Measurements from ENCODE around the gene LAIR1.

Gene LAIR1

GRCh38 chr19:54338521-54338920 is 26.2 kb downstream of the LAIR1 start:
- DNase-seq (ENCODE audit: insufficient read length, low spot score) (no peak), FAIRE-seq (no peak)
- no peak for TF ChIP-seq CTCF (IDR thresholded peaks at IDR 0.05; ENCODE audit: insufficient read depth, missing control alignments)

- TF ChIP-seq CTCF (IDR thresholded peaks at IDR 0.05; ENCODE audit: insufficient read depth, missing control alignments): no peak
- DNase-seq (ENCODE audit: insufficient read length, low spot score): no peak
- FAIRE-seq: no peak
Observed at GRCh38 chr19:54337858-54338230, 26.9 kb downstream of the LAIR1 start.

- FAIRE-seq (no peak), DNase-seq (ENCODE audit: insufficient read length, low spot score) (no peak)
- TF ChIP-seq CTCF (IDR thresholded peaks at IDR 0.05; ENCODE audit: insufficient read depth, missing control alignments): no peak
Observed at GRCh38 chr19:54336893-54337857, 27.6 kb downstream of the LAIR1 start.

GRCh38 chr19:54335979-54336892 is 28.5 kb downstream of the LAIR1 start:
- FAIRE-seq: no peak
- no peak for TF ChIP-seq CTCF (IDR thresholded peaks at IDR 0.05; ENCODE audit: insufficient read depth, missing control alignments)

GRCh38 chr19:54335164-54335563 is 29.6 kb downstream of the LAIR1 start:
- DNase-seq (ENCODE audit: insufficient read length, low spot score): no peak
- FAIRE-seq: no peak
- TF ChIP-seq CTCF (IDR thresholded peaks at IDR 0.05; ENCODE audit: insufficient read depth, missing control alignments): no peak

More at GRCh38 chr19:54335979-54336892, 28.5 kb downstream of the LAIR1 start:
- no peak for DNase-seq (ENCODE audit: insufficient read length, low spot score)

GRCh38 chr19:54333586-54334298 is 31.0 kb downstream of the LAIR1 start:
- no peak for TF ChIP-seq CTCF (IDR thresholded peaks at IDR 0.05; ENCODE audit: insufficient read depth, missing control alignments)

More at GRCh38 chr19:54333586-54334298, 31.0 kb downstream of the LAIR1 start:
- FAIRE-seq (no peak), DNase-seq (ENCODE audit: insufficient read length, low spot score) (no peak)
